ENCODE measurements around the gene UBE3B.
A peak's percentile ranks its signal among the peaks of the same experiment; 100 is the strongest.

UBE3B gene

DNA sequence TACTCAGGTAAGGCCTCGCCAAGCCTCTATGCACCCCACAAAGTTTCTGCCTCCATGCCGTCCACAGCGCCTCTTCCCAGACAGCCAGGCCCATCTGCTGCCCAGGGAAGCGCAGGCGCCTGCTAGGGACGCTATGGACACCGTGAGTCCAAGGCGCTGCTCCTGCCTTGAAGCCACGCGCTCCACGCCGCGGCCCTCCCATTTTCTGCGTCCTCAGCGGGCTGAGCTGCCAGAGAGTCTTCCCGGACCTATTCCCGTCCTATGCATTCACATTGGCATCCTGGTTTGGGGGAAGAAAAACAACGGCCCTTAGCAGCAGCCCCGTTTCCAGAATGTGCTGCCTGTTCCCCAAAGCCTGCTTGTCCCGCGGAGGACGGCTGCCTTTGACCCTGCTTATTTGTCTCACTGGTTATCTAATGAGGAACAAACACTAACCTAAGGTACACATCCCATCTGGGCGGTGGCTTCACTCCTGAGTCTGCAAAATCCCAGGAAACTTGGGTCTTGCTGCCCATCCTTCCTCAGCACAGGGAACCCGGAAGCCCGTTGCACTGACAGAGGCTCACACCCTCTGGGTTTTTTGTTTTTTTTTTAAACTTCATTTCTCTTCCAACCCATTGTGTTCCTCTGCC lies 57.9 kb downstream of the UBE3B start:
- DNase-seq, result no peak

DNA sequence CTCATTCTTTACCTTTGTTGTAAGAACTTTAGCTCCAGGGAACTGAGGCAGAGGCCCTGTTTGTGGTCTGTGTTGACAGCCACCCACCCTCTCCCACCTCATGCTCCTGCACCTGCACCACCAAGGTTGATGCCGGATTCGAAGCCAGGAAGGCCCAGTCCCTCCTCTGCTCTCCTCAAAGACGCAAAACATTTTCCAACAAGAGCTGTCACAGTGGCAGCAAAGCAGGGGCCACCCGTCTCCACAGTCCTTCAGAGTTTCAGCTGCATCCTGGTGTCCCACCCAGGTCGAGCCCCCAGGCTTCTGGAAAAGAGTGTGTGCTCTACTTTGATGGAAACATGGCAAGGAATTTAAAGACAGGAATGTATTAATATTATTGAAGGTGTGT lies 58.4 kb downstream of the UBE3B start:
- DNase-seq, result no peak

DNA sequence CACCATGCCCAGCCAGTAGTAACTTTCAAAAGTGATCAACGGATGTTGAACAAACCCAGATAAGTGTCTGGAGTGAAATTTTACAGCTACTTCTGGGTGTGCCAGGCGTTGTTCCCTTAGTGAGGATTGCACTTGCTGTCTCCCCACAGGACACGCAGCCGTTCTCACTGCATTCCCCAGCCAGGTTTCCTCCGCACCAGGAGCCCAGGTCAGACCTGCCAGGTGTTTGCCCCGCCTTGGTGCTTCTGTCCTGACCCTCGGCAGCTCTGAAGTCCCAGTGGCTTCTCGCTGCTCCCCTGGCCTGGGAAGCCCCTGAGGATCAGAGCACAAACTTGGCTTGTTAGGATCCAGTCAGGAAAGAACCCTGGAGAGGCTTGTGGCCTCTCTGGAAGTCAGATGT lies 59.7 kb downstream of the UBE3B start:
- DNase-seq, result no peak

DNA sequence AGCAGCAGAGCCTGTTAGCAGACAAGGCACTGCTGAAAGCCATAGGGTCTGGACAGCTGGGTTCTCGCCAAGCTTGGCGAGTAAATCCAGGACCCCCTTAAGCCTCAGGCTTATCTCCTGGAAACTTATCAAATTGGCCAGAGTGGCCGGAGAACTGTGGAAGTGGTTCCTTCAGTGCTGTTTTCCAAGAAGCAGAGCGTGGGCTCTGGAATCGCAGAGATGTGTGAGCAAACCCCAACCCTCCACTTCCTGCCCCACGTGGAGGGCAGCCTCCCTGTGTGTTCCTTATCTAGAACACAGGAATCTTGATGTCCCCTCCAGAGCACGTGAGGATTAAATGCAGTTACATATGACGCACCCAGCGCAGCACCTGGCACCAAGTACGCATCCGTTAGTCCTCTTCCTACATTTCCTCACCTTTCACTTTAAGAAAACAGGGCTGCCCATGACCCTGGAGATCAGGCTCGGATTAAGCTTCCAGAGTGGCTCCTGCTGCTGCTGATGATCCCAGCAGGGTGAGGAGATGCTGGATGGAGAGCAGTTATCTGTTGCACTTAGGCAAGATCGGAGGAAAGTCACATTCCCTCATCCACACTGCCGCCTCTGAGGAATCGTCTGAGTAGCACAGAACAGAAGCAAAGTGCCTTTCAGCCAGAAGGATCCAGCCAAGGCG lies 60.9 kb downstream of the UBE3B start:
- no peak for DNase-seq

DNA sequence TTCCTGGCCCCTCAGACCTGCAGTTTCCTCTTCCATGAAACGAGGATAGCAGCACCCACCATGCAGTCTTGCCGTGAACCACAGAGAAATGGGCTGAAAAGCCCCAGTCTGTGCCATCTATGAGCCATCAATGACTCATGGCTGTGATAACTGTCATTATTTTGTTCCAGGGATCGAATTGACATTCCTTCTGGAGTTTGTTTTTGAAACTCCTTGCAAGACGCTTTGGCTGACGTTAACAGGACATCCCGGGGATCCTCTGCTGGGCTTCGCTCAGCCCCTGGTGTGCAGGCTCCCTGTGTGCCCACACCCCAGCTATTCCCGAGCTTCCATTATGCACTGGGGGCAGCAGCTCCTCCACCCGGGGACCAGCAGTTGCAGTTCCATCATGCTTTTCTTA lies 62.1 kb downstream of the UBE3B start:
- no peak for DNase-seq

DNA sequence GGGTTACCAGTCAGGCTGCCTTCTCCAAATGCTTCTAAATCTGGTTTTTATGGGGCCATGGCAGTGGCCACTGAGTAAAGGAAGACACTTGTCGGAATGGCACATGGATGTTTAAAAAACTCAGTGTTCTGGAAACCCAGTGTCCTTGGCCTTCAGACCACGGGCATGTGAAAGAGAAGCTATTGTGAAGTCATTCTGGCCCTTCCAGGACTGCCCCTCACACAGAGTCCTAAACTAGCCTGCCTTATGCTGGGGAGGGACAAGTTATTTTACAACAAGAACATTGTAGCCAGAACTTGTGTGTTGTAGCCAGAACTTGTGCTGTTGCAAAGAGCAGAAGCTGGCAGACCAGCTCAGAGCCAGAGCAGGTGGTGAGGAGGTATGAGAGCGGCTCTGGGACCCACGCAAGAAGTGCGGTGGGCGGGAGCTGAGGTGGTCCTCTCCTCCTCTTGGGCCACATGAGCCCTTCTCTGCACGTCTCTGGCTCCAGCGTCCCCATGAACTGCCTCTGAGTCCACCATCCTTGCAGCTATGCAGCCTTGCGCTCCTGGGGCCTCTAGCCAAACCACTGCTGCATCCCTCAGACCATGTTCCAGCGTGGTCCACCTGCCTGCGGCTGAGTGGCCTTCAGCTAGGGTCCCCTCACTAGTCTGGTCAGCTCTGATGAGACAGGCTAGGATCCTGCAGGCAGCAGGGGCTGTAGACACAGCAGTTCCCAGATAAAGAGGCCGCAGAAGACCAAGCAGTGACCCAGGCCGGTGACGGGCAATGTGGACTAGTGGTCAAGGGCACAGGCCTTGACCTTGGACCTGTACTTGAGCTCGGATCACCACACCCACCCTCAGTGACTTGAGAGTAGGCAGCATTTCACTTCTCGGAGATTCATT lies 63.3 kb downstream of the UBE3B start:
- no peak for DNase-seq

DNA sequence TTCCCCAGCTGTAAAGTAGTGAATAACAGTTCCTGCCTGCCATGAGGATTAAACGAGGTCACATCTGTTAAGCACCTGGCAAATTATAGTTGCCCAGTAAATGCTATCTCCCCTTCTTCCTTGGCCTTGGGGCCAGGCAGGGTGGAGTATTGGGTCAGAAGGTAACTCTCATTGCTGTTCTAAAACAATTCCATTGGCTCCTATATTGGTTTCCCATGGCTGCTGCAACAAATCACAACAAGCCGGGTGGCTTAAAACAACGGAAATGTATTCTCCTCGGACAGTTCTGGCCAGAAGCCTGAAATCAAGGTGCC lies 63.9 kb downstream of the UBE3B start:
- DNase-seq, result no peak

DNA sequence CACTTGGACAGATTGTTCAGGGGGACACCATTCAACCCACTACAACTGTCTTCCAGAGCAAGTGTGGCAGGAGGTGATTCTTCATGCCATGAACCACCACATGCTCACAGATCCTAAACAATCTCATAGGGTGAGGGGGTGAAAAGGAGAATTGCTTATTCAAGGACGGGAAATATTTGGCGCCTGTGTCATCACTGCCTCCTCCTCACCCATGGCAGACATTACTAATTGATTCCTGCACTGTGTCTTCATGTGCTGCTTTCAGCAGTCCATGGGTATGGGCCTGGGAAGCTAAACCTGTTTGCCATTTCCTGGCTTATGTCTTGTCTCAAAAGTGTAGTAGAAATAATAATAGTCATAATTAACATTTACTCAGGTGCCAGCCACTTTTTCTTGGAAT lies 64.6 kb downstream of the UBE3B start:
- no peak for DNase-seq

DNA sequence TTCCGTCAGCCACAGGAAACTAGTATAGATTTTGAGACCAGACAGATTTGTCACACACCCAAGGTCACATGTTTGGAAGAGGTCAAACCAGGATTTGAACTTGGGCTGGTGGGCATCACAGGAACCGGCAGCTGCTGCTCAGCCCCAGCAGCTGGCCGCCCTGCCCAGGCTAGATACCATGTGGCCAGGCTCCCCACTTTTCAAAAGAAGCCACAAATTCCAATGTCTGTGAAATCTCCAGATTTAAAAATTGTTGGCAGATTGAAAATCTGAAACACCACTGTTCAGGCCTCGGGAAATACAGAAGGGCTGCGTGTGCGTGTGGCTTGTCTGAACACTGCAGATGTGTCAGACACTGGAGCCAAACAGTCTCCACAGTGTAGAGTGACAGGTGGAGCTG lies 65.4 kb downstream of the UBE3B start:
- no peak for DNase-seq

DNA sequence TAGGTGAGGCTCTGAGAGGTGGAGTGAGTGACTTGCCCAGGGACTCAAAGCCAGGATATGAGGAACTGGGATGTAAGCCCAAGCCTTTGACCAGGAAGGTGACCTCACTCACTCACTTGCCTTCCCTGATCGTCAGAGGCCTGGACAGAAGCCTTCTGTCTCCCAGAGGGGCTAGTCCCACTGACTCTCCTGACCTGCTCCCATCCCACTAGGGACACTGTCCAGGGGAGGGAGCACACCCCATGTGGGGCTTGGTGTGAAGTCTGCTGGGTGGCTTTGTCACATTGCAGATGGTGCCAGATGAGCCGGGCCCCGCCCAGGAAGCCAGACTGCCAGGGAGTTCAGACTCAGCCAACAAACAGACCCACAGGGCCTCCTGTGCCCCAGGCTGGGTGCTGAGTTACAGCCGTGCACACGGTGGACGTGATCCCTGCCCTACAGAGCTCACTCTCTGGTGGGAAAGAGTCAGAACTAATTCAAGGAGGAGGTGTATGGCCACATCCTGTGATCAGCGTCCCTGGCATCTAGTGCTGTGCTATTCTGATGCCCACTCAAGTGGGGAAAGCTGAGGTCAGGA lies 67.6 kb downstream of the UBE3B start:
- peak; percentile 13 to 31 for DNase-seq

DNA sequence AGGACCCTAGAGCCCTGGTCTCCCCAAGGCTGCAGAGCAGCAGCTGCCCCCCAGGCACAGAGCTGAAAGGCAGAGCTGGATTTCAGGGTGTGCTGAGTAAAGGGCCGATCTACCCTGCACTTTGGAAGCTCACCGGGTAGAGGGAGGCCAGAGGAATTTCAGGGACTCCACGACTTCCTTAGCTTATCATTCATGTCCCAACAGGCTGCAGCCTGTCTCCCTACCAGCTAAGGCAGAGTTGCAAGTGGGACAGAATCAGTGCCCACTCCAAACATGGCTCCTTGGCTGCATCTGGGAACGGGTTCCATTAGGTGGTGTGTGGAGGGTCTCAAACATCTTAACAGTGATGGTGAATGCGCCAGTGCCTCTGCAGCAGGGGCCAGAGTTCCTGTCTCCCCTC lies 68.4 kb downstream of the UBE3B start:
- DNase-seq, result no peak

DNA sequence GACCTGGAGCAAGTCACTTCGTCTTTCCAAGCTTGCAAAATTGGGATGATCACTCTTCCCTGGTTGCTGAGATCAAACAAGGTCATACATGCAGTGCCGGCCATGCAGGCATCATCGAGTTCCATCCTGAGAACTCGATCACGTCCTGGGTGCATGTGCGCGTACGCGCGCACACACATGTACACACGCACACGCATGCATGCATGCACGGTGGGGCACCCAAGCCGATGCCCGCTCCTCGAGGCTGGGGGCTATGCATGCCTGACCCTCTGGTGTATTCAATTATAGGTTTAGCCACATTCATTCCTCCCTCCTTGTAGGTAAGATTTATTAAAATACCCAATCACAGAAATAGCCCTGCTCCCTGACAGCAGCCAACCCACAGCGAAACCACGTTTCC lies 69.9 kb downstream of the UBE3B start:
- no peak for DNase-seq

DNA sequence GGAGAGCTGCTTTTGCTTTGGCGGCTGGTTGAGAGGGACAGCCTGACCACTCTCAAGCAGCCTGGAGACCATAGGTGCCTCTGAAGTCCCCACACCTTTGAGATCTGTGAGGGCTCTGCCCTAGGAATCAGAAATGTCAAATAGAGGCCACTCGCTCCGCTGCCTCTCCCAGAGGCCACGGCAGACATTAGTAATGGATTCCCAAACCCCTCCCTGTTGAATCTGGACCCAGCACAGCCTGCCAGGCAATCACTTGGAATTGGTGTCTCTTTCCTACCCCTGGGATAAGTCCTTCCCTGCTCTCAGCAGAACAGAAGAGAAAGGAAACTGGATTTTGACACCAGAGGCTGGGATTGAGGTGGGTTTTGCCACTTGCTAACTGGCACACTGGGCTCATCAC lies 70.8 kb downstream of the UBE3B start:
- no peak for DNase-seq

DNA sequence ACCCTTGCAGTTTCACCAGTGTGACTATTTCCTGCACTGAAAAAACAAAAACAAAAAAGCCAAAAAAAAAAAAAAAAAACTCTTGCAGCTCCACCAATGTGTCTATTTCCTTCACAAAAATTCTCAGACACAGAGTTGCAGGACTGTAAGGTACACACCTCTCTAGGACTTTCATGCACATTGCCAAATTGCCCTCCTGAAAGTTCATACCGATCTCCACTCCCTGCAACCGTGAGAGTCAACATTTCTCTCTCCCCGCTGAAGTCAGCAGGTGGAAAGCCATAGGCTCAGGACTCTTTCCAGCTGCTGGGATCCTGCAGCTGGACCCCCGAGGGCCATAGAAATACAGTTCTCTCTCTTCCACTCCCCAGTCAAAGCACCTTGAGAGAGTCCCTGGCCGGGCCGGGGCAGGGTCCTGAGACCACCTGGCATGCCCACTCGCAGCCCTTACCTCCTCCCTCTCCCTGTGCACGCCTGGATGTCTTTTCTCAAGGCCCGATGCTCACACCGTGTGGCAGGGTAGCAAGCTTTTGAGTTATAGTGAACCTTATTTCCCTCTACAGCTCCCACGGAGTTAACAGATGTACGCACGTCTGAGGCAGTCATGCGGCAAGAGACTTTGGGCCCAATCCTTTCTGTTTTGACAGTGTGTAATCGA lies 72.3 kb downstream of the UBE3B start:
- DNase-seq, result no peak

DNA sequence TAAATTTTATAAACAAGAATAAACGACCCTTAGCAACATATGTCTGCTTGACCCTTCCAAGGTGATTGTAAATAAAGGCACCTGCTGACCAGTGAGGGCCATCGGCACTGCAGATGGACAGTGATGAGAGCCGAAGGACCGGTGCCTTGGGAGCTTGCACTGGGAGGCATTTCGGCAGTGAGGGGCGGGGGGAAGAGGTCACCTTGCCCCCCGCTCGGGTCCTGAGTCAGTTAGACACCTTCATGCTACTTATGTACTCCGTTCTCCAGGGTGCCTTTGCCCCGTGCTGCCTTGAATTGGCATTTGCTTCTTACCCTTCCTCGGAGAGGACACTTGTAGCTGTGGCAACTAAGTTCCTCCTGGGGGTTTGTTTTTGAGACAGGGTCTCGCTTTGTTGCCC lies 72.8 kb downstream of the UBE3B start:
- DNase-seq, result no peak

DNA sequence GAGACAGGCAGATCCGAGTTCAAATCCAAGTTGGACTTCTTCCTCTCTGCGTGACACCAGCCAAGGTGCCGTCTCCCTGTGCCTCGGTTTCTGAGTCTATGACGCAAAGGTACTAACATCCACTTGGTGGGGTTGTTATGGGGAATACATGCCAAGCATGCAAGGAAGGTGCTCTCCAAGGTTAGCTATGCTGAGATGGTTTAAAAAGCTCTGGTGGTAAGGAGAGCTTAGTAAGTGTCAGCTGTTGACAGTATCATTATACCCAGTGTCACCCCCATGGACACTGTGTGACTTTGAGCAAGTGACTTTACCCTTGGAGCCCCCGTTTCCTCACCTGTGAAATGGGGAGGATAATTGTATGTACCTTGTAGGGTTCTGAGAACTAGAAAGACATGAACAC lies 73.7 kb downstream of the UBE3B start:
- no peak for DNase-seq

DNA sequence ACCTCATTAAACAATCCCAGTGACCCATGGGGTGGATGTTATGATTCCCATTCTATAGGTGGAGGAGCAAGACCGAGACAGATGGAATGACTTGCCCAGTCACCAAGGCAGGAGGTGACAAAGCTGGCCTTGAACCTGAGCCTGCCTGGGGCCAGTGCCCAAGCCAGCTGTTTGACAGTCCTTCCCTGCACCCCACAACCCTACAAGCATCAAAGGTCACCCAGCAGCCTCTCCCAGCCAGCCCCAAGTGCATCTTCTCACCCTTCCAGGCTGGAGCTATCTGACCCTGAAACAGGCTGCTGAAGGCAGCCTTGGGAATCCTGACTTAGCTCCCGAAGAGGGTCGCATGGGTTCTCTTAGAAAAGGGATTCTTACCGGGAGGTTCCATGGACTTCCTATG lies 75.5 kb downstream of the UBE3B start:
- no peak for DNase-seq

DNA sequence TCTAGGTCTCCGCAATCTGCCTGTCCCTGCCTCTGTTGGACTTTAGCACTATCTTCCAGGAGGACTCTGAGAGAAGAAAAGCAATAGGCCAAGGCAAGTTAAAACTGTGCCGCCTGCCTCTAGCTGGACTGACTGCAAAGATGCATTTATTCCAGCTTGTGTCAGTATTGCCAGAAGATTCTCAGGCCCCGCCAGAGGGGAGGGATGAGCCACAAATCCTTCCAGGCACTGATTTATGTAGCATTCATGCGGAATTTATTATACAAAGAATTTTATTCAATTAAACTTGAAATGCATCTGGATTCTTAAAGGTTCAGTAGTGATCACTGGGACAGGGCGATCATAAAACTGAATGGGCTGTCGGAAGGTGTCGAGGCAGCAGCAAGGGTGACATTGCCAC lies 76.0 kb downstream of the UBE3B start:
- no peak for DNase-seq

DNA sequence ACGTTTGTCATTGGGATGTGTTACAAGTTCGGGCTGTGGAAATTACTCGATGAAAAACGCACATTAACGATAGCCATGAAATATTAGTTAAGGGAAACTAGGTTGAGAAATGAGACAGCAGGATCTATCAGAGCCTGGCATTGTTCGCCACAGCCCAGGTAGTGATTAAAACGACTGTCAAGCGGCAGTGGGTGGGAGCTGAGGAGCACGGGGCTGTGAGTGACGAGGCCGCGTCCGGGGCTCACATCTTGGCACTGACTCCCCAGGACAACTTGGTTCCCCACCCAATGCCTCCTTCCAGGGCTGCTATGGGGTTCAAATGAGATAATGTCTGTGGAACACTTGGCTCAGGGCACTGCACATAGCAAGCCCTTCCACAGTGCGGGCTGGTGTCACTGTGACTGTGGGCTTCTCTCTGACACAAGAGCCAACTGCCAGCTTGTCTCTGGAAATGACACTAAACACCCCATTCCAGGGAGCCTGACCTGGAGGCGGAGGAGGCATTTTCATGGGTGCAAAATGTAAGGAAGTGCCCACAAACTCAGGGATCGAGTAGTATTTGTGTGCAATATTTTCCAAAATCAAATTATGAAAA lies 76.6 kb downstream of the UBE3B start:
- DNase-seq, result no peak

DNA sequence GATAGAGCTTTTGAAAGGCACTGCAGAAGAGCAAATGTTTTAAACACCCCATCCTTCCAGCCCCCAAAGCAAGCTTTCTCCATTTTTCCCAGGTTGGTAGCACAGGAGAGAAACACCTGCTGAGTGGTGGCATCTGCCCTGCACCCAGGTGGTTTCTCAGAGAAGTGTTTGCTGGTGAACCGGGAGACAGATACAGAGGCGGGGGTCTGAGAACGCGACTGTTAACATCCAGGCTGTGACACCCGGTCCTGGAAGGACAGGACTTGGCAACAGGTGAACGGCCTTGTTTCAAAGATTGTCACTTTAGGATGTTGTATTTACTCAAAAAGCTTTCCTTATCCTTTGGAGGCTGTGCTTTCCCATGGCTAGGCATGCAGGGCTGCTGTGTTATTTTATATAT lies 77.3 kb downstream of the UBE3B start:
- no peak for DNase-seq

DNA sequence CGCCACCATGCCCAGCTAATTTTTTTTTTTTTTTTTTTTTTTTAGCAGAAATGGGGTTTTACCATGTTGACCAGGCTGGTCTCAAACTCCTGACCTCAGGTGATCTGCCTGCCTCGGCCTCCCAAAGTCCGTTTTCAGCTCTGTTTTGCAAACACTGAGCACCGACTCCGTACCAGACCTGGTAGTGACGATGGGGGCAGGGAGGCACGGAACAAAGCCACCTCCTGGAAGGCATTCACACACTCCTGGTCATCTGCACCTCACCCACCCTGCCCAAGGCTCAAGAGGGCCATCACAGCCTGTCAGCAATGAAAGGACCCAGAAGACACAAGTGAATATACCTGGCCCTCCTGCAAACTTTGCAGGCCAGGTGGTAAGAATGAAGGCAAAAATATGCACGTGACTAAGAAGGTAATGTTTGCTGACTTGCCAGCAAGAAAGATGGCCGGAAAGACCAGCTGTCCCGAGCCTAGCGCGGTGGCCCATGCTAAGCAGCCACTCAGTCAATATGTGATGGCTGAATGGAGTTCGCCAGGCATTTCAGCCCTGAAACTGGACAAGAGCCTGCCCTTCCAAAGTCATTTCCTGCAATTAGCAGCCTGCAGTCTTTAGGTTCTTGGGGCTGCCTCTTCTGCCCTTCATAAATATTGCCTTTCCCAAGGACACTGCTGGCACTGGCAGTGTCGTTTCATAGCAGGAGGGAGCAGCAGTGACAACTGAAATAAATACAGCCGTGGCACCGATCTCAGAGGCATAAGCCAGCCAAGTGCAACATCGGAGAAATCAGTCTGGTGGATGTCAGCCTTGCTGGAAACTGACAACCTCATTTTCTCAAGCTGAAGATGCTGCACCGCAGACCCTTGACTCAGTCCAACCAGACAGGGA lies 78.2 kb downstream of the UBE3B start:
- DNase-seq, result peak in 1 of 2 experiments; percentile 13

DNA sequence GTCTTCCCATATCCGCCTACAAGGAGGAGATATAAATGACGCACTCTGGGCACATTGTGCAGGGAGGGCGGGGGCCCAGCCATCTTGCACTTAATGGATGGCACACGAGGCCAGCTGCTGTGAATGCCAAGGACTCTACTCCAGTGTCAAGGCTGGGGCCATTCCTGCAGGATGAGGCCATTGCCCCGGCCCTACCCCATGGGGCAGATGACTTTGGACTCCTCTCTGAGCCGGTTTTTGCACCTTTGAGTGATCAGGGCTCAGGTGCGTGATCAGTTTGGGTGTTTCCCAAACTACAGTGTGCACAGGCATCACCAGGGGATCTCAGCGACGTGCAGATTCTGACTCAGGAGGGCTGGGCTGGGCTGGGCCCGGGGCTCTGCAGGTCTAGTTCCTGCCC lies 79.8 kb downstream of the UBE3B start:
- DNase-seq, result no peak

All from NCI-H2081 (cell line).